Neutrophil (primary cell): ENCODE measurements around the gene GAS7.

Experiments
- H3K27ac ChIP-seq: fragments of 200-600 bp; sonication (generic); 2 replicates; pipeline ENCODE4 v1.5.1; 2016; ENCODE audit warnings: mild to moderate bottlenecking, moderate library complexity
- H3K27me3 ChIP-seq: fragments of 200-600 bp; sonication (generic); 2 replicates; pipeline ENCODE4 v1.6.0; 2016; ENCODE audit warnings: mild to moderate bottlenecking
- H3K36me3 ChIP-seq: fragments of 200-600 bp; sonication (generic); 2 replicates; pipeline ENCODE4 v1.5.1; 2017
- H3K4me1 ChIP-seq, 2 experiments: fragments of 200-600 bp in 1 of 2; sonication (generic) in 1 of 2; 1 replicate in 1 of 2; 2 replicates in 1 of 2; pipeline versions ENCODE4 v1.5.1 to v1.6.1; 2013 to 2016; ENCODE audit warnings: low read depth in 1 of 2, low read length in 1 of 2, mild to moderate bottlenecking in 1 of 2, moderate library complexity in 1 of 2; ENCODE audit not compliant: control insufficient read depth in 1 of 2, insufficient read depth in 1 of 2
- H3K4me3 ChIP-seq, 2 experiments: fragments of 200-600 bp in 1 of 2; sonication (generic) in 1 of 2; 1 replicate in 1 of 2; 2 replicates in 1 of 2; pipeline ENCODE4 v1.5.1; 2013 to 2016; ENCODE audit warnings: low read depth in 1 of 2, low read length in 1 of 2, mild to moderate bottlenecking in 1 of 2, moderate library complexity in 1 of 2
- H3K9me3 ChIP-seq: fragments of 200-600 bp; sonication (generic); 2 replicates; pipeline ENCODE4 v1.5.1; 2016
- CTCF ChIP-seq: fragments of 200-600 bp; sonication (generic); IDR thresholded peaks from 2 replicates; pipeline ENCODE4 v1.5.1; 2016; ENCODE audit warnings: antibody characterized with exemption

Gene GAS7

GRCh38 chr17:9912121-9913099 is 286.0 kb downstream of the GAS7 start:
- no peak overlapping the region for H3K4me3 ChIP-seq
- no peak for TF ChIP-seq CTCF
- no peaks in the 10 kb centered on the region for H3K9me3 ChIP-seq
- no peak overlapping the region for H3K27ac ChIP-seq
- H3K27me3 ChIP-seq = no peaks in the 10 kb centered on the region
- no peaks in the 10 kb centered on the region for H3K4me1 ChIP-seq
- H3K36me3 ChIP-seq = peaks cover 68% of the 10 kb centered on the region

- H3K9me3 ChIP-seq = no peaks in the 10 kb centered on the region
- peaks cover 55% of the 10 kb centered on the region for H3K36me3 ChIP-seq
- no peak overlapping the region for H3K27ac ChIP-seq
- no peaks in the 10 kb centered on the region for H3K27me3 ChIP-seq
- no peak for TF ChIP-seq CTCF
- no peaks in the 10 kb centered on the region for H3K4me1 ChIP-seq
- H3K4me3 ChIP-seq = no peak overlapping the region
Observed at GRCh38 chr17:9911089-9911488, 287.3 kb downstream of the GAS7 start.

- no peaks in the 10 kb centered on the region for H3K9me3 ChIP-seq
- H3K4me1 ChIP-seq = no peaks in the 10 kb centered on the region
- H3K27me3 ChIP-seq = no peaks in the 10 kb centered on the region
- H3K27ac ChIP-seq = no peak overlapping the region
- peaks cover 30% of the 10 kb centered on the region for H3K36me3 ChIP-seq
- no peak overlapping the region for H3K4me3 ChIP-seq
- TF ChIP-seq CTCF = no peak
Observed at GRCh38 chr17:9908649-9909042, 289.8 kb downstream of the GAS7 start.

GRCh38 chr17:9907883-9908648 is 290.3 kb downstream of the GAS7 start:
- H3K27me3 ChIP-seq = no peaks in the 10 kb centered on the region
- no peak overlapping the region for H3K4me3 ChIP-seq
- H3K36me3 ChIP-seq = peaks cover 24% of the 10 kb centered on the region
- no peak overlapping the region for H3K27ac ChIP-seq
- no peaks in the 10 kb centered on the region for H3K4me1 ChIP-seq
- no peaks in the 10 kb centered on the region for H3K9me3 ChIP-seq
- no peak for TF ChIP-seq CTCF

- no peak for TF ChIP-seq CTCF
- Histone ChIP-seq H3K4me1 (peaks cover 0 to 2% of the 10 kb centered on the region in 2 experiments), H3K27ac (no peak overlapping the region), H3K4me3 (no peak overlapping the region), H3K9me3 (no peaks in the 10 kb centered on the region), H3K27me3 (no peaks in the 10 kb centered on the region), H3K36me3 (peaks cover 15% of the 10 kb centered on the region)
Observed at GRCh38 chr17:9907131-9907530, 291.3 kb downstream of the GAS7 start.
